Esophagus muscularis mucosa (tissue), 3 donors: ENCODE measurements around the gene MAN1C1.

ENCODE experiments used
- CTCF ChIP-seq, 3 experiments: fragments of 200-600 bp in 2 of 3; fragments of 450-650 bp in 1 of 3; sonication (generic) in 2 of 3; IDR thresholded peaks; one replicate each; pipeline ENCODE4 v1.5.1; 2017 to 2019; ENCODE audit warnings: antibody characterized with exemption in 3 of 3, mild to moderate bottlenecking in 2 of 3, moderate library complexity in 1 of 3
- EP300 ChIP-seq: sonication (generic); formaldehyde crosslinking; IDR thresholded peaks from one replicate; pipeline ENCODE4 v1.6.1; 2017; ENCODE audit warnings: antibody characterized with exemption

- TF ChIP-seq EP300 (no peak), CTCF (IDR thresholded peaks at IDR 0.05) (no peak)
Observed at GRCh38 chr1:25731626-25732370, 115.2 kb downstream of the MAN1C1 start.
